Common myeloid progenitor, CD34-positive (primary cell): ENCODE data around the gene LIN37.
A peak's percentile ranks its signal among the peaks of the same experiment; 100 is the strongest.

Source experiments
- CTCF ChIA-PET: fragments of 350-600 bp; sonication (Branson Sonifier 250); formaldehyde crosslinking; loops from one replicate; lab custom pipeline; 2021; ENCODE audit warnings: antibody characterized with exemption; lab: Charles Lee
- POLR2A ChIA-PET: fragments of 350-600 bp; sonication (Branson Sonifier 250); formaldehyde crosslinking; loops from one replicate; lab custom pipeline; 2021; ENCODE audit warnings: antibody characterized with exemption; lab: Charles Lee
- DNase-seq, 3 donors: peaks; one replicate each; pipeline versions ENCODE4 v3.0.0 to v3.0.0-alpha.2; 2013
- H3K27ac ChIP-seq, 2 experiments: 1 replicate in 1 of 2; 2 replicates in 1 of 2; pipeline ENCODE4 v1.7.0; 2013; ENCODE audit warnings: inconsistent platforms in 2 of 2, low read length in 2 of 2, mild to moderate bottlenecking in 2 of 2, low read depth in 1 of 2, moderate library complexity in 1 of 2; ENCODE audit not compliant: severe bottlenecking in 2 of 2, insufficient read depth in 1 of 2, poor library complexity in 1 of 2
- H3K27me3 ChIP-seq, 5 experiments: replicated peaks in 2 of 5; 1 replicate in 3 of 5; 2 replicates in 2 of 5; pipeline versions ENCODE4 v1.6.1 to v1.7.0; 2013; ENCODE audit warnings: low read length in 4 of 5, mild to moderate bottlenecking in 2 of 5, moderate library complexity in 2 of 5, inconsistent platforms in 1 of 5; ENCODE audit not compliant: insufficient read depth in 5 of 5, control insufficient read depth in 4 of 5
- H3K36me3 ChIP-seq, 4 experiments: 1 replicate in 2 of 4; 2 replicates in 2 of 4; pipeline versions ENCODE4 v1.6.1 to v1.7.0; 2013; ENCODE audit warnings: low read length in 3 of 4, control low read depth in 1 of 4, mild to moderate bottlenecking in 1 of 4; ENCODE audit not compliant: control insufficient read depth in 4 of 4, insufficient read depth in 4 of 4
- H3K4me1 ChIP-seq, 4 experiments: 1 replicate in 3 of 4; 2 replicates in 1 of 4; pipeline versions ENCODE4 v1.6.1 to v1.7.1; 2013; ENCODE audit warnings: low read length in 3 of 4, mild to moderate bottlenecking in 3 of 4, control low read depth in 1 of 4, inconsistent platforms in 1 of 4, moderate library complexity in 1 of 4; ENCODE audit not compliant: control insufficient read depth in 4 of 4, insufficient read depth in 4 of 4; ENCODE audit errors: control extremely low read depth in 1 of 4
- H3K4me3 ChIP-seq, 7 experiments: 1 replicate in 4 of 7; 2 replicates in 3 of 7; pipeline versions ENCODE4 v1.5.1 to v1.7.0; 2013; ENCODE audit warnings: mild to moderate bottlenecking in 7 of 7, low read length in 6 of 7, moderate library complexity in 6 of 7, inconsistent platforms in 2 of 7, low read depth in 2 of 7, control low read depth in 1 of 7; ENCODE audit not compliant: insufficient read depth in 4 of 7, control insufficient read depth in 1 of 7; ENCODE audit errors: extremely low read depth in 1 of 7
- H3K9me3 ChIP-seq, 5 experiments: 1 replicate in 4 of 5; 2 replicates in 1 of 5; pipeline versions ENCODE4 v1.6.1 to v1.7.1; 2013; ENCODE audit warnings: low read length in 4 of 5, mild to moderate bottlenecking in 2 of 5, inconsistent platforms in 1 of 5, low read depth in 1 of 5, moderate library complexity in 1 of 5; ENCODE audit not compliant: control insufficient read depth in 4 of 5, insufficient read depth in 2 of 5; ENCODE audit errors: control extremely low read depth in 1 of 5
- WGBS: methylation state at CpG from one replicate; pipeline ENCODE4 v1.1.5; 2013; ENCODE audit not compliant: insufficient coverage; 5-methylcytosine and 5-hydroxymethylcytosine counted together

LIN37 gene

DNA sequence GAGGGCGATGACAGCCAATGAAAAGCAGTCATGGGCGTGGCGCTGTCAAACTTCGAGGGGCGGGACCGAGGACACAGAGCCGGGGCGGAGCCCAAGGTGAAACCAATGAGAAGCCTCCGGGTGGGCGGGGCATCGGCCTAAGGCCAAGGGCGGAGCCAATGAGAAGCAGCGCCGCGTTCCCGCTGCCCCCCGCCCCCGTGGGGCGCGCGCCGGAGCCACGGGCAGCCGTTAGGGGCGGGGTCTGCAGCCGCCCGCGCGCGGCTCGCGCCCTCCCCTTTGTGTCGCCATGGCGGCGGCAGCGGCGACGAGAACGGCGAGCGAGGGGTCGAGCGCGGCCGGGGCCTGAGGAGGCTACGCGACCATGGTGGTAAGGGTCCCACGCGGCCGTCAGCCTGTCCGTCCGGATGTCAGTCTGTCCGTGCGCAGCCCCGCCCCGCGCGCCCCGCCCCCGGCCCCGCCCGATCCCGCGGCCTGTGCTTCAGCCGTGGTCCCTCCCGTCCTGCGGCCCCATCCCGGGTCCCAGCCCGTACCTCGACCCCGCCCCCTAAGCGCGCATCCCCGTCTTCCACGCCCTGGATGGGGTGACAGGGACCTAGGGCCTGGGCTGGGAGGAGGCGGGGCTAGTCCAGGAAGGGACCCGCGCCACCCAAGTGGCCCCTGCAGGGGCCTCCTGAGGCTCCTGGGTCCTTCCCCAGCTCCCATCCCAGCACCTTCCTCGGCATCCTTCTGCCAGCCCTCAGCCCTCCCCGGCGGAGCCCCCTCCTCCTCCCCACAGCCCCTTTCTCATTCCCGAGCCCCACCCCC is 27.1 kb downstream of the LIN37 start, which contains the start of gene ARHGAP33:
TSS of gene ARHGAP33 (plus strand) at position 267 of the 804 bp plus-strand sequence. CDS start at position 362, 95 bp downstream.
- peak within 1 kb of the TSS in 1 of 2 experiments; percentile 49 for H3K27ac ChIP-seq
- DNase-seq, result peak; percentile 96 to 99 (median 97)
- ChIA-PET POLR2A (no interaction called here), CTCF (interaction anchor here (1.2 kb wide), 1 partner anchor 12 kb away, joined by 3 read pairs; no protein-coding TSS in a partner anchor)
- WGBS, result 0% methylated on average over 30 of the region's 82 CpGs
- peaks cover 0 to 17% (median 10%) of the 10 kb centered on the region in 4 experiments for H3K4me1 ChIP-seq
- no peaks in the 10 kb centered on the region for H3K27me3 ChIP-seq
- H3K4me3 ChIP-seq, result peak within 1 kb of the TSS; percentile 65 to 87 (median 75)
- no peaks in the 10 kb centered on the region for H3K9me3 ChIP-seq
- H3K36me3 ChIP-seq, result peaks cover 4 to 25% (median 16%) of the 10 kb centered on the region in 4 experiments

- DNase-seq, result no peak
- no peaks in the 10 kb centered on the region for H3K27me3 ChIP-seq
- H3K27ac ChIP-seq, result peak overlapping the region in 1 of 2 experiments; percentile 49
- ChIA-PET POLR2A (interaction anchor here (0.6 kb wide), 1 partner anchor 91 kb away, joined by 3 read pairs; no protein-coding TSS in a partner anchor), CTCF (interaction anchor here (1.2 kb wide), 1 partner anchor 13 kb away, joined by 3 read pairs; no protein-coding TSS in a partner anchor)
- H3K36me3 ChIP-seq, result peaks cover 6 to 32% (median 18%) of the 10 kb centered on the region in 4 experiments
- WGBS, result 59% methylated on average over 9 of the region's 13 CpGs
- peaks cover 0 to 17% (median 10%) of the 10 kb centered on the region in 4 experiments for H3K4me1 ChIP-seq
- no peaks in the 10 kb centered on the region for H3K9me3 ChIP-seq
- H3K4me3 ChIP-seq, result peak overlapping the region in 6 of 7 experiments; percentile 4 to 87 (median 77)
Measured at GRCh38 chr19:35776102-35776788, 27.9 kb downstream of the LIN37 start.

- Histone ChIP-seq H3K27me3 (no peaks in the 10 kb centered on the region), H3K4me3 (no peak overlapping the region), H3K9me3 (no peaks in the 10 kb centered on the region), H3K4me1 (peaks cover 0 to 17% (median 10%) of the 10 kb centered on the region in 4 experiments), H3K27ac (no peak overlapping the region), H3K36me3 (peaks cover 7 to 42% (median 23%) of the 10 kb centered on the region in 4 experiments)
- WGBS, result 99% methylated on average over 14 of the region's 19 CpGs
- POLR2A ChIA-PET, result interaction anchor here (0.6 kb wide), 1 partner anchor 14 kb away, joined by 3 read pairs; no protein-coding TSS in a partner anchor
- CTCF ChIA-PET, result interaction anchor here (1.0 to 1.2 kb wide), 2 partner anchors 12 to 14 kb away, joined by 3 read pairs; no protein-coding TSS in a partner anchor
- DNase-seq, result no peak
Measured at GRCh38 chr19:35777086-35777841, 28.9 kb downstream of the LIN37 start.

GRCh38 chr19:35777961-35778360 is 29.6 kb downstream of the LIN37 start:
- peaks cover 0 to 17% (median 10%) of the 10 kb centered on the region in 4 experiments for H3K4me1 ChIP-seq
- CTCF ChIA-PET, result interaction anchor here (1.0 kb wide), 1 partner anchor 11 kb away, joined by 3 read pairs; no protein-coding TSS in a partner anchor
- no peak for DNase-seq
- H3K4me3 ChIP-seq, result no peak overlapping the region
- H3K27ac ChIP-seq, result no peak overlapping the region
- WGBS, result 95% methylated on average over 6 of the region's 7 CpGs
- POLR2A ChIA-PET, result interaction anchor here (0.6 kb wide), 1 partner anchor 13 kb away, joined by 3 read pairs; no protein-coding TSS in a partner anchor
- H3K36me3 ChIP-seq, result peaks cover 7 to 49% (median 28%) of the 10 kb centered on the region in 4 experiments
- H3K9me3 ChIP-seq, result no peaks in the 10 kb centered on the region
- H3K27me3 ChIP-seq, result no peaks in the 10 kb centered on the region

DNA sequence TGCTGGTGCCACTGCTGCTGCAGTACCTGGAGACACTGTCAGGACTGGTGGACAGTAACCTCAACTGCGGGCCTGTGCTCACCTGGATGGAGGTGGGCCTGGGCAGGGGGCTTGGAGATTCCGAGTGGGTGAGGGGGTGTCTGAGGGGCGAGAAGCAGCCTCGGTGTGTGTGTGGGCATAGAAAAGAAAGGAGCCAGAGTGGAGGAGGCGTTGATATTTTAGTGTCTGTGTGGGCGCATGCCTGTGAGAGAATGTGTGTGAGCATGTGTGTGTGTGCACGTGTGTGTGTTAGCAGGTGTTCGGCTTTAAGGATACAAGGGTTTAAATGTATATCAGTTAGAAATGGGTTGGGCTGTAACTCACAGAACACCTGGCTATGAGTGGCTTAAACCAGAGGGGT is 30.7 kb downstream of the LIN37 start:
- H3K27me3 ChIP-seq, result no peaks in the 10 kb centered on the region
- H3K4me1 ChIP-seq, result peaks cover 0 to 17% (median 10%) of the 10 kb centered on the region in 4 experiments
- peaks cover 7 to 55% (median 28%) of the 10 kb centered on the region in 4 experiments for H3K36me3 ChIP-seq
- ChIA-PET POLR2A (no interaction called here), CTCF (no interaction called here)
- no peaks in the 10 kb centered on the region for H3K9me3 ChIP-seq
- H3K27ac ChIP-seq, result no peak overlapping the region
- no peak for DNase-seq
- WGBS, result 96% methylated on average over 7 of the region's 8 CpGs
- no peak overlapping the region for H3K4me3 ChIP-seq

GRCh38 chr19:35780058-35780457 is 31.7 kb downstream of the LIN37 start:
- whole genome bisulfite sequencing, result 97% methylated on average over 8 of the region's 16 CpGs

More at GRCh38 chr19:35780058-35780457, 31.7 kb downstream of the LIN37 start:
- H3K4me1 ChIP-seq, result peaks cover 0 to 10% (median 6%) of the 10 kb centered on the region in 4 experiments
- H3K4me3 ChIP-seq, result no peak overlapping the region
- H3K9me3 ChIP-seq, result no peaks in the 10 kb centered on the region
- H3K36me3 ChIP-seq, result peaks cover 7 to 58% (median 28%) of the 10 kb centered on the region in 4 experiments
- POLR2A ChIA-PET, result no interaction called here
- H3K27me3 ChIP-seq, result no peaks in the 10 kb centered on the region
- no peak overlapping the region for H3K27ac ChIP-seq
- CTCF ChIA-PET, result no interaction called here
- DNase-seq, result no peak
